Measurements from ENCODE around the gene HMCES. TPM values are rescaled to one million over a fixed set of nuclear protein-coding genes. Genes with fewer than 3 reads are reported as not detected.

HMCES gene
- total and polyA plus RNA-seq, 4 donors: 13.7 to 18.2 (median 15.3) TPM

DNA sequence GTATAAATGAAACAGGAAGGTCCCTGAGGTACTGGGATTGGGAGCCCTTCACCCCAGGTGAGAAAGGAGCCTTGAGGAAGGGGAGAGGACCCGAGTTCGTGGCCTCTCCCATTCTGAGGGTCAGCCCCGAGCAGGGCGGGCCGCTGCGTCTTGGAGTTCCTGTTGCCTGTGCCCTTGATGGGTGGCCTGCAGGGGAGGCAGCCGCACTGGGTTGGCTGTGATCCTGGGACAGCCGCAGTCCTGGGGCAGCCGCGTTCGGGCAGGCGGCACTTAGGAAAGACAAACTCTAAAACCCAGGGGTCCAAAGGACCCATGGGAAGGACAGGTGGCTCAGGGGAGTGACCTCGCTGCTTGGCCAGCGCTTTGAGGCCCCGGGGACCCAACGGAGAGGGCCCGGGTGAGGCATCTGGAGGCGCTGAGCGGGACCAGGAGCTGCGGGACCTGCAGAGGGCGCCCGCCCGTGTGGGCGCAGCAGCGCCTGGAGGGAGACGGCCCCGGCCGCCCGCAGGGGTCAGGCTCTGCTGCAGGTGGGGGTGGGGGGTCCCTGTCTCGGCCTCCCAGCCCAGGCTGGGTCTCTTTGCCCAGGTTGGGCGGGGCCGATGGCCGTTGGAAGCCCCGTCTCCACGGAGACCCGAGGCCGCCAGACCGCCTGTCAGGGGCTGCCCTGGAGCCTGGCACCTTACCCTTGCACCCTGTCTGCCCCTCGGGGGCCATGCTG, 65.1 kb downstream of the HMCES start:
- Histone ChIP-seq H3K4me3 (ENCODE audit: low read depth in 1 of 3, low read length in 3 of 3) (peak overlapping the region in 1 of 3 donors; percentile 39), H3K27ac (ENCODE audit: low read depth in 1 of 2, low read length in 2 of 2) (no peak overlapping the region)
- peak; percentile 54 for DNase-seq (ENCODE audit: low spot score)

DNA sequence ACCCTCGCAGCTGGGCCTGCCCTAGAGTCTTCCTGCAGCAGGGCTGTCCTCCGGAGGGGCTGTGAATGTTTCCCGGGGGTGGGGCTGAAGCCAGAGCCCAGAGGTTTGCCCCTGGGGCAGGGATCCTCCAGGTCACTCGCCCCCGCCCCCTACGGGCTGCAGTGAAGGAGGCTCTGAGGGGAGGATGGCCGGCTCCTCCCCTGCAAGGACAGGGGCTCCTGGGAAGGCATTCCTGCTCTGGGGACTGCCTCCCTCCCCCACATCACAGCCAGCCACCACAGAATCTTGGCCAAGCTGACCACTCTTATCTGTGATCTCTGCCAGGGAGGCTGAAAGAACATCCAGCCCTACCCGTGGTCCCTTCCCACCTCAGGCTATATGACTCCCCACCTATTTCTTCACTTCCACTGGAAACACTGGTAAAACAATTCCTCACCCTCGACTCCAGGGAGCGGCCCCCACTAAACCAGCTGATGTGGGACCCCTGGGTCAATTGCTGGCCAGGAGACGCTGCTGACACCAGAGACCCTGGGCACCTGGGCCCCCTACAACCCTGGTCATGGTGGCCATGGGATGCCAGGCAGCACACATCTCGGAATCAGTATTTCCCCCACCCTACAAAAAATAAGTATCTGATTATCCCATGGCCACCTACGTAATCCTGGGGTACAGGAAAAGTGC, 66.0 kb downstream of the HMCES start:
- Histone ChIP-seq H3K36me3 (ENCODE audit: control insufficient read depth in 4 of 4, insufficient read depth in 3 of 4, low read depth in 1 of 4, low read length in 3 of 4) (no peaks in the 10 kb centered on the region), H3K27ac (ENCODE audit: low read depth in 1 of 2, low read length in 2 of 2) (no peak overlapping the region), H3K4me1 (ENCODE audit: control insufficient read depth in 4 of 4, insufficient read depth in 4 of 4, low read length in 3 of 4) (peaks cover 0 to 10% (median 6%) of the 10 kb centered on the region in 4 donors), H3K4me3 (ENCODE audit: low read depth in 1 of 3, low read length in 3 of 3) (no peak overlapping the region), H3K9ac (ENCODE audit: low read depth in 1 of 2, low read length in 2 of 2) (no peak overlapping the region), H3K27me3 (ENCODE audit: control insufficient read depth in 4 of 4, insufficient read depth in 4 of 4, low read length in 3 of 4) (no peaks in the 10 kb centered on the region), H3K9me3 (ENCODE audit: control insufficient read depth in 4 of 4, low read length in 3 of 4) (no peaks in the 10 kb centered on the region)
- TF ChIP-seq YY1 (IDR thresholded peaks at IDR 0.05) (no peak), HNF4G (IDR thresholded peaks at IDR 0.05) (no peak)
- TF ChIP-seq, protein P1, sequence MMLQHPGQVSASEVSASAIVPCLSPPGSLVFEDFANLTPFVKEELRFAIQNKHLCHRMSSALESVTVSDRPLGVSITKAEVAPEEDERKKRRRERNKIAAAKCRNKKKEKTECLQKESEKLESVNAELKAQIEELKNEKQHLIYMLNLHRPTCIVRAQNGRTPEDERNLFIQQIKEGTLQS (IDR thresholded peaks at IDR 0.05): no peak
- TF ChIP-seq, protein P2, sequence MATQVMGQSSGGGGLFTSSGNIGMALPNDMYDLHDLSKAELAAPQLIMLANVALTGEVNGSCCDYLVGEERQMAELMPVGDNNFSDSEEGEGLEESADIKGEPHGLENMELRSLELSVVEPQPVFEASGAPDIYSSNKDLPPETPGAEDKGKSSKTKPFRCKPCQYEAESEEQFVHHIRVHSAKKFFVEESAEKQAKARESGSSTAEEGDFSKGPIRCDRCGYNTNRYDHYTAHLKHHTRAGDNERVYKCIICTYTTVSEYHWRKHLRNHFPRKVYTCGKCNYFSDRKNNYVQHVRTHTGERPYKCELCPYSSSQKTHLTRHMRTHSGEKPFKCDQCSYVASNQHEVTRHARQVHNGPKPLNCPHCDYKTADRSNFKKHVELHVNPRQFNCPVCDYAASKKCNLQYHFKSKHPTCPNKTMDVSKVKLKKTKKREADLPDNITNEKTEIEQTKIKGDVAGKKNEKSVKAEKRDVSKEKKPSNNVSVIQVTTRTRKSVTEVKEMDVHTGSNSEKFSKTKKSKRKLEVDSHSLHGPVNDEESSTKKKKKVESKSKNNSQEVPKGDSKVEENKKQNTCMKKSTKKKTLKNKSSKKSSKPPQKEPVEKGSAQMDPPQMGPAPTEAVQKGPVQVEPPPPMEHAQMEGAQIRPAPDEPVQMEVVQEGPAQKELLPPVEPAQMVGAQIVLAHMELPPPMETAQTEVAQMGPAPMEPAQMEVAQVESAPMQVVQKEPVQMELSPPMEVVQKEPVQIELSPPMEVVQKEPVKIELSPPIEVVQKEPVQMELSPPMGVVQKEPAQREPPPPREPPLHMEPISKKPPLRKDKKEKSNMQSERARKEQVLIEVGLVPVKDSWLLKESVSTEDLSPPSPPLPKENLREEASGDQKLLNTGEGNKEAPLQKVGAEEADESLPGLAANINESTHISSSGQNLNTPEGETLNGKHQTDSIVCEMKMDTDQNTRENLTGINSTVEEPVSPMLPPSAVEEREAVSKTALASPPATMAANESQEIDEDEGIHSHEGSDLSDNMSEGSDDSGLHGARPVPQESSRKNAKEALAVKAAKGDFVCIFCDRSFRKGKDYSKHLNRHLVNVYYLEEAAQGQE (IDR thresholded peaks at IDR 0.05): no peak
- 50% methylated on average over 13 of the region's 13 CpGs for WGBS
- DNase-seq (ENCODE audit: low spot score): no peak

More for the DNA sequence above, 65.1 kb downstream of the HMCES start:
- TF ChIP-seq, protein P3, sequence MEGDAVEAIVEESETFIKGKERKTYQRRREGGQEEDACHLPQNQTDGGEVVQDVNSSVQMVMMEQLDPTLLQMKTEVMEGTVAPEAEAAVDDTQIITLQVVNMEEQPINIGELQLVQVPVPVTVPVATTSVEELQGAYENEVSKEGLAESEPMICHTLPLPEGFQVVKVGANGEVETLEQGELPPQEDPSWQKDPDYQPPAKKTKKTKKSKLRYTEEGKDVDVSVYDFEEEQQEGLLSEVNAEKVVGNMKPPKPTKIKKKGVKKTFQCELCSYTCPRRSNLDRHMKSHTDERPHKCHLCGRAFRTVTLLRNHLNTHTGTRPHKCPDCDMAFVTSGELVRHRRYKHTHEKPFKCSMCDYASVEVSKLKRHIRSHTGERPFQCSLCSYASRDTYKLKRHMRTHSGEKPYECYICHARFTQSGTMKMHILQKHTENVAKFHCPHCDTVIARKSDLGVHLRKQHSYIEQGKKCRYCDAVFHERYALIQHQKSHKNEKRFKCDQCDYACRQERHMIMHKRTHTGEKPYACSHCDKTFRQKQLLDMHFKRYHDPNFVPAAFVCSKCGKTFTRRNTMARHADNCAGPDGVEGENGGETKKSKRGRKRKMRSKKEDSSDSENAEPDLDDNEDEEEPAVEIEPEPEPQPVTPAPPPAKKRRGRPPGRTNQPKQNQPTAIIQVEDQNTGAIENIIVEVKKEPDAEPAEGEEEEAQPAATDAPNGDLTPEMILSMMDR (IDR thresholded peaks at IDR 0.05; ENCODE audit: low read depth, low read length, missing input control): peak; percentile 30
- no peak for TF ChIP-seq YY1 (IDR thresholded peaks at IDR 0.05)
- TF ChIP-seq FOXA1 (IDR thresholded peaks at IDR 0.05): no peak
- TF ChIP-seq, protein P4, sequence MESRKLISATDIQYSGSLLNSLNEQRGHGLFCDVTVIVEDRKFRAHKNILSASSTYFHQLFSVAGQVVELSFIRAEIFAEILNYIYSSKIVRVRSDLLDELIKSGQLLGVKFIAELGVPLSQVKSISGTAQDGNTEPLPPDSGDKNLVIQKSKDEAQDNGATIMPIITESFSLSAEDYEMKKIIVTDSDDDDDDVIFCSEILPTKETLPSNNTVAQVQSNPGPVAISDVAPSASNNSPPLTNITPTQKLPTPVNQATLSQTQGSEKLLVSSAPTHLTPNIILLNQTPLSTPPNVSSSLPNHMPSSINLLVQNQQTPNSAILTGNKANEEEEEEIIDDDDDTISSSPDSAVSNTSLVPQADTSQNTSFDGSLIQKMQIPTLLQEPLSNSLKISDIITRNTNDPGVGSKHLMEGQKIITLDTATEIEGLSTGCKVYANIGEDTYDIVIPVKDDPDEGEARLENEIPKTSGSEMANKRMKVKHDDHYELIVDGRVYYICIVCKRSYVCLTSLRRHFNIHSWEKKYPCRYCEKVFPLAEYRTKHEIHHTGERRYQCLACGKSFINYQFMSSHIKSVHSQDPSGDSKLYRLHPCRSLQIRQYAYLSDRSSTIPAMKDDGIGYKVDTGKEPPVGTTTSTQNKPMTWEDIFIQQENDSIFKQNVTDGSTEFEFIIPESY (IDR thresholded peaks at IDR 0.05): no peak
- TF ChIP-seq, protein P5, sequence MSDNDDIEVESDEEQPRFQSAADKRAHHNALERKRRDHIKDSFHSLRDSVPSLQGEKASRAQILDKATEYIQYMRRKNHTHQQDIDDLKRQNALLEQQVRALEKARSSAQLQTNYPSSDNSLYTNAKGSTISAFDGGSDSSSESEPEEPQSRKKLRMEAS (IDR thresholded peaks at IDR 0.05): no peak
- TF ChIP-seq RAD21 (IDR thresholded peaks at IDR 0.05): peak; percentile 18 to 42
- TF ChIP-seq TAF1 (conservative IDR thresholded peaks at IDR 0.05): no peak
- TF ChIP-seq HNF4G (IDR thresholded peaks at IDR 0.05): no peak
- TF ChIP-seq, protein P1 (IDR thresholded peaks at IDR 0.05): no peak
- no peak for TF ChIP-seq EGR1 (IDR thresholded peaks at IDR 0.05; ENCODE audit: low read depth in 2 of 2)
- TF ChIP-seq RXRA (IDR thresholded peaks at IDR 0.05): no peak
- WGBS: 14% methylated on average over 39 of the region's 39 CpGs
- peaks cover 0 to 10% (median 6%) of the 10 kb centered on the region in 4 donors for H3K4me1 ChIP-seq (ENCODE audit: control insufficient read depth in 4 of 4, insufficient read depth in 4 of 4, low read length in 3 of 4)
- no peaks in the 10 kb centered on the region for H3K27me3 ChIP-seq (ENCODE audit: control insufficient read depth in 4 of 4, insufficient read depth in 4 of 4, low read length in 3 of 4)
- no peaks in the 10 kb centered on the region for H3K36me3 ChIP-seq (ENCODE audit: control insufficient read depth in 4 of 4, insufficient read depth in 3 of 4, low read depth in 1 of 4, low read length in 3 of 4)
- no peak overlapping the region for H3K9ac ChIP-seq (ENCODE audit: low read depth in 1 of 2, low read length in 2 of 2)
- H3K9me3 ChIP-seq (ENCODE audit: control insufficient read depth in 4 of 4, low read length in 3 of 4): no peaks in the 10 kb centered on the region
